ENCODE data around the gene AACS.

DNA sequence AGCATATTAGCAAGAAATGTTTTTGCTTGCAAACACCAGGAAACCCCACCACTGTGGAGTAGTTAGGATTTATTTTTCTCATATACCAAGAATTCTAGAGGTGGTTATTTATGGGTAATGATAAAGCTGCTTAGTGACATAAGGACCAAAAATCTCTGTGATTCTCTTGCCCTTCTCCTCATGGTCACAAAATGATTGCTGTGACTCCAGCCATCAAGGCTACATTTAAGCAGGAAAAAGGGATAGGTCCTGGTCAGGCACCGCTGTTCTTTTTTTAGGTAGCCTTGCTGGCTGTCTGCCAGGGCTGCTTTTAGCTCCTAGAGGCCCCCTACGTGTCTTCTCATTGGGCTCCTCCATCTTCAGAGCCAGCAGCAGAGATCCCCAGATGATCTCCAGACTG is 104.2 kb downstream of the AACS start:
- TF ChIP-seq, protein P1, sequence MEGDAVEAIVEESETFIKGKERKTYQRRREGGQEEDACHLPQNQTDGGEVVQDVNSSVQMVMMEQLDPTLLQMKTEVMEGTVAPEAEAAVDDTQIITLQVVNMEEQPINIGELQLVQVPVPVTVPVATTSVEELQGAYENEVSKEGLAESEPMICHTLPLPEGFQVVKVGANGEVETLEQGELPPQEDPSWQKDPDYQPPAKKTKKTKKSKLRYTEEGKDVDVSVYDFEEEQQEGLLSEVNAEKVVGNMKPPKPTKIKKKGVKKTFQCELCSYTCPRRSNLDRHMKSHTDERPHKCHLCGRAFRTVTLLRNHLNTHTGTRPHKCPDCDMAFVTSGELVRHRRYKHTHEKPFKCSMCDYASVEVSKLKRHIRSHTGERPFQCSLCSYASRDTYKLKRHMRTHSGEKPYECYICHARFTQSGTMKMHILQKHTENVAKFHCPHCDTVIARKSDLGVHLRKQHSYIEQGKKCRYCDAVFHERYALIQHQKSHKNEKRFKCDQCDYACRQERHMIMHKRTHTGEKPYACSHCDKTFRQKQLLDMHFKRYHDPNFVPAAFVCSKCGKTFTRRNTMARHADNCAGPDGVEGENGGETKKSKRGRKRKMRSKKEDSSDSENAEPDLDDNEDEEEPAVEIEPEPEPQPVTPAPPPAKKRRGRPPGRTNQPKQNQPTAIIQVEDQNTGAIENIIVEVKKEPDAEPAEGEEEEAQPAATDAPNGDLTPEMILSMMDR (IDR thresholded peaks at IDR 0.05), result no peak
- TF ChIP-seq POLR2A (IDR thresholded peaks at IDR 0.05), result no peak

Measured in esophagus squamous epithelium (tissue), 4 donors.